ENCODE measurements around the gene ORM2.

The ORM2 gene

GRCh38 chr9:114362394-114362793 lies 32.7 kb downstream of the ORM2 start:
- no peak for FAIRE-seq
- DNase-seq (ENCODE audit: insufficient read length): no peak
- no peak for TF ChIP-seq POLR2AphosphoS5 (IDR thresholded peaks at IDR 0.05; ENCODE audit: low read depth, low read length)
- TF ChIP-seq POLR2A (IDR thresholded peaks at IDR 0.05; ENCODE audit: low read depth, low read length): no peak
- no peak for TF ChIP-seq TAF1 (IDR thresholded peaks at IDR 0.05; ENCODE audit: borderline replicate concordance, low read depth, low read length)

- DNase-seq (ENCODE audit: insufficient read length): no peak
- no peak for FAIRE-seq
- TF ChIP-seq POLR2A (IDR thresholded peaks at IDR 0.05; ENCODE audit: low read depth, low read length) (no peak), POLR2AphosphoS5 (IDR thresholded peaks at IDR 0.05; ENCODE audit: low read depth, low read length) (no peak), TAF1 (IDR thresholded peaks at IDR 0.05; ENCODE audit: borderline replicate concordance, low read depth, low read length) (no peak)
These were observed 33.8 kb downstream of the ORM2 start for GRCh38 chr9:114363424-114363823.

GRCh38 chr9:114364134-114365041 lies 34.7 kb downstream of the ORM2 start:
- FAIRE-seq (no peak), DNase-seq (ENCODE audit: insufficient read length) (no peak)
- no peak for TF ChIP-seq TAF1 (IDR thresholded peaks at IDR 0.05; ENCODE audit: borderline replicate concordance, low read depth, low read length)

GRCh38 chr9:114365194-114365593 lies 35.5 kb downstream of the ORM2 start:
- TF ChIP-seq POLR2A (IDR thresholded peaks at IDR 0.05; ENCODE audit: low read depth, low read length): no peak
- no peak for TF ChIP-seq TAF1 (IDR thresholded peaks at IDR 0.05; ENCODE audit: borderline replicate concordance, low read depth, low read length)
- no peak for TF ChIP-seq POLR2AphosphoS5 (IDR thresholded peaks at IDR 0.05; ENCODE audit: low read depth, low read length)
- DNase-seq (ENCODE audit: insufficient read length) (no peak), FAIRE-seq (no peak)

- peak; percentile 81 for FAIRE-seq
- TF ChIP-seq TAF1 (IDR thresholded peaks at IDR 0.05; ENCODE audit: borderline replicate concordance, low read depth, low read length): no peak
- no peak; the same call in 1 of the 2 replicates for TF ChIP-seq POLR2A (IDR thresholded peaks at IDR 0.05; ENCODE audit: low read depth, low read length)
- no peak for DNase-seq (ENCODE audit: insufficient read length)
These were observed 36.9 kb downstream of the ORM2 start for GRCh38 chr9:114366334-114367128.

- DNase-seq (ENCODE audit: insufficient read length) (no peak), FAIRE-seq (no peak)
- no peak for TF ChIP-seq POLR2AphosphoS5 (IDR thresholded peaks at IDR 0.05; ENCODE audit: low read depth, low read length)
- no peak for TF ChIP-seq TAF1 (IDR thresholded peaks at IDR 0.05; ENCODE audit: borderline replicate concordance, low read depth, low read length)
These were observed 37.7 kb downstream of the ORM2 start for GRCh38 chr9:114367366-114367765.

- TF ChIP-seq POLR2A (IDR thresholded peaks at IDR 0.05; ENCODE audit: low read depth, low read length) (no peak; the same call in 1 of the 2 replicates), TAF1 (IDR thresholded peaks at IDR 0.05; ENCODE audit: borderline replicate concordance, low read depth, low read length) (no peak), POLR2AphosphoS5 (IDR thresholded peaks at IDR 0.05; ENCODE audit: low read depth, low read length) (no peak)
- FAIRE-seq (peak; percentile 57), DNase-seq (ENCODE audit: insufficient read length) (no peak)
These were observed 38.3 kb downstream of the ORM2 start for GRCh38 chr9:114367772-114368569.

GRCh38 chr9:114369216-114370130 lies 39.8 kb downstream of the ORM2 start:
- no peak for DNase-seq (ENCODE audit: insufficient read length)
- TF ChIP-seq POLR2A (IDR thresholded peaks at IDR 0.05; ENCODE audit: low read depth, low read length) (no peak), POLR2AphosphoS5 (IDR thresholded peaks at IDR 0.05; ENCODE audit: low read depth, low read length) (no peak)
- FAIRE-seq: no peak

- FAIRE-seq: peak; percentile 9
- DNase-seq (ENCODE audit: insufficient read length): no peak
- TF ChIP-seq POLR2AphosphoS5 (IDR thresholded peaks at IDR 0.05; ENCODE audit: low read depth, low read length) (no peak), POLR2A (IDR thresholded peaks at IDR 0.05; ENCODE audit: low read depth, low read length) (no peak), TAF1 (IDR thresholded peaks at IDR 0.05; ENCODE audit: borderline replicate concordance, low read depth, low read length) (no peak)
These were observed 40.7 kb downstream of the ORM2 start for GRCh38 chr9:114370251-114370967.

GRCh38 chr9:114370968-114371320 lies 41.3 kb downstream of the ORM2 start:
- TF ChIP-seq TAF1 (IDR thresholded peaks at IDR 0.05; ENCODE audit: borderline replicate concordance, low read depth, low read length) (no peak), POLR2AphosphoS5 (IDR thresholded peaks at IDR 0.05; ENCODE audit: low read depth, low read length) (no peak), POLR2A (IDR thresholded peaks at IDR 0.05; ENCODE audit: low read depth, low read length) (no peak)
- FAIRE-seq (no peak), DNase-seq (ENCODE audit: insufficient read length) (no peak)
